Hypothalamus (tissue), 51 donors: ENCODE results near the gene LYZL1.
"Not testable (repeated sequence)": the region's sequence is repeated elsewhere in the genome, so short reads cannot be mapped to it uniquely, and the experiment has no call there.

ENCODE experiments used
- DNase-seq, 51 donors: peaks; one replicate each; lab custom pipeline; 2025; lab: John Stamatoyannopoulos, UW

Gene LYZL1

GRCh38 chr10:29288906-29289305 is at the start of gene LYZL1:
Gene LYZL1 (plus strand): TSS chr10:29289070. CDS start chr10:29291868, 2,798 bp downstream.
- DNase-seq: not testable (repeated sequence)

- DNase-seq: peak in 1 of 51 donors; percentile 7
These were observed 49.0 kb upstream of the LYZL1 start for GRCh38 chr10:29239569-29240472.

- DNase-seq: peak in 35 of 51 donors; percentile 3 to 68 (median 32)
These were observed 47.7 kb upstream of the LYZL1 start for GRCh38 chr10:29240986-29241660.

- no peak for DNase-seq
These were observed 46.9 kb upstream of the LYZL1 start for GRCh38 chr10:29241925-29242324.

GRCh38 chr10:29243066-29243465 is 45.8 kb upstream of the LYZL1 start:
- DNase-seq: no peak

- DNase-seq: no peak
These were observed 45.1 kb upstream of the LYZL1 start for GRCh38 chr10:29243750-29244149.

- DNase-seq: peak in 1 of 51 donors; percentile 5
These were observed 43.9 kb upstream of the LYZL1 start for GRCh38 chr10:29244978-29245377.

- peak in 47 of 51 donors; percentile 3 to 91 (median 52) for DNase-seq
These were observed 43.4 kb upstream of the LYZL1 start for GRCh38 chr10:29245476-29245875.

- DNase-seq: no peak
These were observed 42.4 kb upstream of the LYZL1 start for GRCh38 chr10:29246449-29246848.

- DNase-seq: no peak
These were observed 40.7 kb upstream of the LYZL1 start for GRCh38 chr10:29248158-29248557.

GRCh38 chr10:29249018-29249417 is 39.9 kb upstream of the LYZL1 start:
- peak in 1 of 51 donors; percentile 10 for DNase-seq

- peak in 1 of 51 donors; percentile 14 for DNase-seq
These were observed 38.8 kb upstream of the LYZL1 start for GRCh38 chr10:29250066-29250465.

- DNase-seq: no peak
These were observed 35.8 kb upstream of the LYZL1 start for GRCh38 chr10:29252811-29253689.

GRCh38 chr10:29253690-29254029 is 35.2 kb upstream of the LYZL1 start:
- no peak for DNase-seq

- no peak for DNase-seq
These were observed 34.5 kb upstream of the LYZL1 start for GRCh38 chr10:29254123-29255046.

- no peak for DNase-seq
These were observed 33.8 kb upstream of the LYZL1 start for GRCh38 chr10:29255104-29255503.

- DNase-seq: no peak
These were observed 32.9 kb upstream of the LYZL1 start for GRCh38 chr10:29256019-29256418.

- no peak for DNase-seq
These were observed 32.3 kb upstream of the LYZL1 start for GRCh38 chr10:29256586-29256985.

- no peak for DNase-seq
These were observed 31.6 kb upstream of the LYZL1 start for GRCh38 chr10:29257106-29257783.
